T-helper 9 cell (primary cell): ENCODE results near the gene PDIK1L.

ENCODE experiments used
- DNase-seq: peaks from one replicate; pipeline ENCODE4 v3.0.0-alpha.2; 2020

Gene PDIK1L

DNA sequence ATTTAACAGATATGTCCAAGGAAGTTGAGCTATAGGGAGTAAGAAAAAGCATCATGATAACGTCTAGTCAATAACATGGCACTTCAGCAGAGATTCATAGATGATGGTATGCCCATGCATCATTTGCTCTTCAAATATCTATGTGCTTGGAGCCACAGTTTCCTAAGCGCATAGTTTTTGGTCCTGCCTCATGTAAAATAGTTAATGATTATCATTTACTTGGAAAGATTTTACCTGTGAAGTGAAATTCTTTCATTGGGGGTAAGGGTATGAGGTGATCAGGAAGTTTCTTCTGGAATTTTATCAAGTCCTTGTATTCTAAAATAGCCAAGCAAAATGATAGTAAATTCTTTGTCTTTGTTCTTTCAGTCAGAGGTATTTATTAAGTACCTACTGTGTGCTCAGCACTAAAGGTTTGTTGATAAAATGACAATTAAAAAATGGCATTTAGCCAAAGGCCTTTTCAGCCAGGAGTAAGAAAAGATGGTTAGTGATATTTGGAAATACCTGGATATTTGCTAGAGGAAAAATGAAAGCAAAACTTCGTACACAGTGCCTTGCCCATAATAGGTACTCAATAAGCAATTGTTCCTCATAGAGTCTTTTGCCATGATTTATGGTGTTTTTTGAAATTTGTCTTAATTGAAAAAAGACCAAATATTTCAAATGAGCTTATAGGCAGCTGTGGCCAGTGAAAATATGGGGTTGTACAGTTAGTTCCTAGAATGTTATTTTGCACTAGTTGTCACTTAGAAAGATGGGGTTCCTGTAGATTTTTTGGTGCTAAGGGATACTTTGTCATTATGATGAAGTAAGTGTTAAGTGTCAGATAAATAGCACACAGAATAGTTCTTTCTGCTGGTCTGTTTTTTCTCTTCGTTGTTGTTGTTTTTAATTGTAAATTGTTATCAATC lies 13.1 kb downstream of the PDIK1L start:
- no peak for DNase-seq

DNA sequence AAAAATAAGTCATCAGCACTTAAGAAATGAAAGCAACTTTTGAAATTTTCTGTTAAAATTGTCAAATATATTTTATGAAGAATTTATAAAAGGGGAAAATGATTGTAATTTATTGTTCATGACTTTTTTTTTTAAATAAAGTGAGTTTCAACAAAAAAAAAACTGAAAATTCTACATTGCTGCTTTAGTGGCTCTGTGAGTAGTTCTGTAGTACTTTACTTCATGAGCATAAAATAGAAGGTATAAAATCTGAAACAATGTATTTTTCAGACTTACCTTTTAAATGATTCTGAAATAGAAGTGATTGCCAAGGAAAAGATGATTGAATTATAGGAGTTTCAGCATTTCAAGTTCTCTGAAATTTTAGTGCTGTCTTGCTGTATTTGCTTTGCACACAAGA lies 13.8 kb downstream of the PDIK1L start:
- no peak for DNase-seq

DNA sequence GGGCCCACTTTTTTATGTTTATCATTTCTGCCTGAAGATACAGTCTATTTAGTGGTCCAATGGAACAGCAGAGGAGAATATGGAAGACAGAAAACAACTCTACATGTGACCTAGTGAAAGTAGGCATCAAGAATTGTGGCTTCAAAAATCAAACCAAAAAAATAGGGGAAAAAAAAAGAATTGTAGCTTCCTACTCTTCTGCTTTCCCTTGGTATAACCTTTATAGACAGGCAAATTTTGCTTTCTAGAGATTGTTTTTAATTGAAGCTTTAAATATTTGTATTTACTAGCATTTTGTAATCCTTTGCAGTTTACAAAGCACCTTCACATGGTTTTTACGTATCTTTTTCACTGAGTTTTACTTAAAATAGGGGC lies 14.3 kb downstream of the PDIK1L start:
- DNase-seq: no peak

- peak; percentile 22 for DNase-seq
Observed at GRCh38 chr1:26126321-26127084, 14.9 kb downstream of the PDIK1L start.

GRCh38 chr1:26127235-26128163 lies 15.9 kb downstream of the PDIK1L start:
- DNase-seq: no peak

- no peak for DNase-seq
Observed at GRCh38 chr1:26129778-26130177, 18.2 kb downstream of the PDIK1L start.

DNA sequence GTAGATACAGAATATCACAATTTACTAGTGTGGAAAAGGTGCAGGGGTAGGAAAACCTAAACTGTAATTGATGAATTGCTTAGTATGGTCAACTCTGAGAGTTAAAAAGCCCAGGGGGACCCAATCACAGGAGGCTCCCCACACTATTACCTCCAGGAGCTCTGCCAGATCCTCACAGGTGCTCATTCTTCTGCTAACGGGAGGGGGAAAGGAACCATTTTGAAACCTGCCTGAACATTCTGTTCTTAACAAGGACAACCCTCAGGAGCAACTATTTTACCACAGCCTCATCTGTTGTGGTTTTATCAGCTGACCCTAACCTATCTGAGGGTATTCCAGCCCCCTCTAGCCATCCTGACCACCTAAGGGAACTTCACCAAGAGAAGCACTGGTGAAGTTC lies 19.1 kb downstream of the PDIK1L start:
- no peak for DNase-seq

- no peak for DNase-seq
Observed at GRCh38 chr1:26132128-26132833, 20.7 kb downstream of the PDIK1L start.

DNA sequence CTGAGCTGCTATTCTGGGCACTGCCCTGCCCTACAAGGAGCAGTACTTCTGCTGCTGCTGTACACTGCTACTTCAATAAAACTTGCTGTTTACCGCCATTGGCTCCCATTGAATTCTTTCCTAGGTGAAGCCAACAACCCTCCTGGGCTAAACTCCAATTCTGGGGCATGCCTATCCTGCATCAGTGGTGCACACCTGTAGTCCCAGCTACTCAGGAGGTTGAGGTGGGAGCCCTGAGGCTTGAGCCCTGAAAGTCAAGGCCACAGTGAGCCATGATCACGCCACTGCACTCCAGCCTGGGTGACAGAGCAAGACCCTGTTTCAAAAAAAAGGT lies 21.2 kb downstream of the PDIK1L start:
- no peak for DNase-seq

- DNase-seq: no peak
Observed at GRCh38 chr1:26134466-26134865, 22.8 kb downstream of the PDIK1L start.

- no peak for DNase-seq
Observed at GRCh38 chr1:26138974-26139558, 27.4 kb downstream of the PDIK1L start.

- DNase-seq: no peak
Observed at GRCh38 chr1:26142159-26142558, 30.5 kb downstream of the PDIK1L start.

GRCh38 chr1:26145041-26145959 lies 33.7 kb downstream of the PDIK1L start:
- peak; percentile 71 for DNase-seq

DNA sequence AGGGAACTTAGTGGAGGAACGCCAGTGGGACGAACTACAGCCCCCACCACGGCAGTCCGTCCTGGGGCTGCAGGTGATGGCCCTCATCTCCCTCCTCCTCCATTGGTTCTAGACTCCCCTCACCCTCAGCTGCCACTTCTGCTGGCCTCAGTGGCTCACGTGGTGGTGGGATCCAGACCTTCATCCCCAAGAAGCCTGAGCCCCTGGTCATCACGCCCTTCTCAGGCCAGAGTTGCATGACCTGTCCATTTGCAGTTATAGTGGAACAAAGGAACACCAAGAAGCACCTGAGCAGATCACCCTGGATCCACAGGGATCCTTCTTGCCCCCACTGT lies 34.3 kb downstream of the PDIK1L start:
- no peak for DNase-seq

GRCh38 chr1:26148887-26149286 lies 37.3 kb downstream of the PDIK1L start:
- no peak for DNase-seq

- DNase-seq: no peak
Observed at GRCh38 chr1:26153966-26154532, 42.4 kb downstream of the PDIK1L start.

DNA sequence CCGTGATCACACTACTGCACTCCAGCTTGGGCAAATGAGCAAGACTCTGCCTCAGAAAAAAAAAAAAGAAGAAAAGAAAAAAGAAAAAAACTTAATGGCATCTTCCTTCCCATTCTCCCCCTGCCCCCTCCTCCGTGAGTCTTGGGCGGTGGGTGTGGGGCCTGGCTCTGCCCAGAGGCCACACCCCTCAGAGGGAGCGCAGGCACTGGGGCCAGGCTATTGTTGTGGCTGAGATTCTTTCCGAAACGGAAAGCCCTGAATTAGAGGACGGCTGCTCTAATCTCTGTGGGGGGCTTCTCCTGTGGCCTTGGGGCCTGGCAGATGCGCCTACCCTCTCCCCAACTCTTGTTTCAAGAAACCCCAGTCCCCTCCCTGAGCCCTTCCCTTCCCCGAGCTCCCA lies 43.1 kb downstream of the PDIK1L start:
- DNase-seq: no peak

DNA sequence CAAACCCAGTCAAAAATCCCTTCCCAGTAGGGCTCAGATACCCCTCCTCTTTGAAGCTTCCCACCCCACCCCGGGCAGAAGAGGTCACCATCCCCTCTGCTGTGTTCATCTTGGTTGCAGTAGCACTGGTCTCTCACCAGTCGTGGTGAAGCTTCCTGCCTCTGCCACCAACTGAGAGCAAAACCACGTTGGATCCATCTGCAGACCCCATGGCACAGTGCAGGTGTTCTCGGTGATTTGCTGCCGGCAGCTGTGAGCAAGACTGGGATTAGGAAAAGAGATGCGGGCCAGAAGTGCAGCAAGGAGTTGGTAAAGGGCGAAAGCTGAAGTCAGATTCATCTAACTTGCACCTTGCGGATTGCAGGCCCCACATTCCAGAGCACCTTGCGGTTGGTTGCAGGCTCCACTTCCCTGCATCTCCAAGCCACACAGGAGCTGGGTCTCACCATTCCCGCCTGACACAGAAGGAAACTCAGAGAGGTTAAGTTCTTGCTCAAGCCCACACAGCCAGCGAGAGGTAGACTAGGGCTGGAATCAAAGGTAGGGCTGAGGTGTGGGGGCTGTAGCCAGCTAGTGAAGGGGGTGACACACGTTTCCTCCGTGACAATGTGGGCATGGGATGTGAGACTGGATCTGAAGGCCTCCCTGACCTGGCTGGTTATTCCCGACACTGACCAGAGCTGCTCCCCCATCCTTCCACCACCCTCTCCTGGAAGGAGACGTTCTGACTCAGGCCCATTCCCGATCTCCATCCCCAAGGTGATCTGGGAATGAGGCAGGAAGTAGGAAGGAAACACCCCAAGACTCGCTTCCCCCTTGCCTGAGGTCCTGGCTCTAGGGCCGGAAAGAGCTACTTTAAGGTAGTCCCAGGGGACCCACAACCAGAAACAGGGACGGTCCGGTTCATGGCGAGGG lies 44.0 kb downstream of the PDIK1L start:
- DNase-seq: no peak

DNA sequence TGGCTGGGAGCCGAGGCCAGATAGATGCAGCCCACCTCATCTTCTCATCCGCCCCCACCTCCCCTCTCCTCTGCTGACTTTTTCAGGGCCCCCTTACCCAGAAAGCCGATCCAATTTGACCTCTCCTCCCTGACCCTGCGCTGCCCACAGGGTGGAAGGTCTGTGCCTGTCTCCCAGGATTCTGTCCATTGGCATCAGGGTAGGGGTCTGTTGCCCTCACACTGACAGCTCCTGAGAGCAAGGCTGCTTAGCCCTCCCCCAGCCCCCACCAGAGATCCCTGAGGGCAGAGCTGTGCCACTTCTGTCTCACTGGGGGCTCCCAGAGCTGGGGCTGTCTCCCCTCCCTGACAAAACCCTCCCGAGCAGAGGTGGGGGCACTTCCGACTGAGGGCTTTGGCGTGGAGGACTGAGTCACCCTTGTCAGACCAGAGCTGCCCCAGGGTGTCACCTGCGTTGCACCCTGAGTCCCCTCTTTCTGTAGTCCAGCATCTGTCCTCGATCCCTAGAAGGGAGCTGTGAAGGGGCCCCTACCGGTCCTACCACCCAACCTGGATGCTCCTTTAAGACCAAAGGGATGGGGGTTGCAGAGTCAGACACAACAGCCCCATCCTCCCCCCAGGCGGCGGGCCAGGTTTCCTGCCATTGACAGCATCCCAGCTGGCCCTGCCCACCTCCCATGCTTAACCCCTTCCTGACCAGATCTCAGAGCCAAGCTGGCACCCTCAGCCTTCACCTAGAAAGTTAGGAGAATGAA lies 44.8 kb downstream of the PDIK1L start:
- DNase-seq: no peak
